ENCODE measurements around the gene TRAF5.
"Not testable (repeated sequence)": the region's sequence is repeated elsewhere in the genome, so short reads cannot be mapped to it uniquely, and the experiment has no call there.

Gene TRAF5

DNA sequence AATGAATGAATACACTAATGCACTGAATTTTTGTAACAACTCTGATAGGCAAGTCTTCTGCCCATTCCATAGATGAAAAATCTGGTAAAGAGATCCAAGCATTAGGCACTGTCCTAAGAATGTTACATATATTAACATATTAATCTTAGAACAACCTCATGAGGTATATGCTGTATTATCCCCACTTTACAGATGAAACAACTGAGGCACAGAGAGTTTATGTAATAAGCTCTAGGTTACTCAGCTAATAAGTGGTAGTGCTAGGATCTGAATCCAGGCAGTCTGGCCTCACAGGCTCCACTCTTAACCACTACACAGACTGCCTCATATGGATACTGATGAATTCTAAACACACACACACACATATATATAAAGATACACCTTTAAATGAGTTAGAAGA lies 52.8 kb downstream of the TRAF5 start:
- no peak for FAIRE-seq

DNA sequence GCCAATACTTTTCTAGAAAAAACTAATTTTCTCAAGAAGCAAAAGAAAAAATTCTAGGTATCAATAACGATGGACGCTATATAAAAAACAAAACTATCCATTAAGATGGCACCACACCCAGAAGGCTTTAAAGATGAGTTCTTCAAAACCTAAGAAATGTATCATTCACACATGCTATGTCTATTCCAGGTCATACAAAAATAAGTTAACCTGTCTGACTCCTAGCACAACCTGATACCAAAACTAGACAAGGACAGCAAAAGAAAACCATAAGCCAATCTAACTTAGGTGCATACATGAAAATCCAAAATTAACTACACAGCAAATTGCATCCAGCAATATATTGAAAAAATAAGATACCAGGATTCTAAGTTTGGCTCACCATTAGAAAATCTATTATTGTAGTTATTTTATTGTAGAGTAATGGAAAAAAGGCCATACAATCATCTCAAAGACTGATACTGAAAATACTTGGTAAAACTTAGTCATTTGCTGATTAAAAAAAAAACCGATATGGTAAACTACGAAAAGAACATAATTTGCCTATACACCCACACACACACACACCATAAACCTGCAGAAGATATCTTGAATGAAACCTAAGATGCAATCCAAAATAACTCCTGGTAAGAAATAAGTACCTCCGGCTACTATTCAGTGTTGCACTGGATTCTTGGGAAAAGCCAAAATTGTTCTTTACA lies 55.0 kb downstream of the TRAF5 start:
- FAIRE-seq = peak; percentile 61

DNA sequence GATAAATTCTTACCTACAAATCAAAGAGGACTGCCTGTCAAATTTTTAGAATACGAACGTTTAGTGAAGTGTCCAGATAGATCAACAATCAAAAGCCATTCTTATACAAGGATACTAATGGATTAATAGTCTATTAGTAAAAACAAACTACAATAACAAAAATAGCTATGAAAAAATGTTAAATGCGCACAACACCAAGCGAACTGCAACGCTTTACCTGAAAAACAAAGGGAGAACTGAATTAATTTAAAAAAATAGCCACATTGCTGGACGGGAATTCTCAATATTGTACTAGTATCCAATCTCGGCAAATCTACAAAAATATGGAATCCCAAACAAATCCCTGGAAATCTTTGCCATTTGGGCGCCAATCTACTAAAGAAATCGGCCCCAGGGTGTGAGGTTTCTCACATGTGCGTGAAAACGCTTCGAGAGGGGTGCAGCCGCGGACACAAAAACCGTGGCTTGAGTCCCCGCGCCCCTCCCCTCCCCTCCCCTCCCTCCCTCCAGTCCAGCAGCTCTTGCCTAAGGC lies 55.6 kb downstream of the TRAF5 start:
- FAIRE-seq = peak; percentile 5

DNA sequence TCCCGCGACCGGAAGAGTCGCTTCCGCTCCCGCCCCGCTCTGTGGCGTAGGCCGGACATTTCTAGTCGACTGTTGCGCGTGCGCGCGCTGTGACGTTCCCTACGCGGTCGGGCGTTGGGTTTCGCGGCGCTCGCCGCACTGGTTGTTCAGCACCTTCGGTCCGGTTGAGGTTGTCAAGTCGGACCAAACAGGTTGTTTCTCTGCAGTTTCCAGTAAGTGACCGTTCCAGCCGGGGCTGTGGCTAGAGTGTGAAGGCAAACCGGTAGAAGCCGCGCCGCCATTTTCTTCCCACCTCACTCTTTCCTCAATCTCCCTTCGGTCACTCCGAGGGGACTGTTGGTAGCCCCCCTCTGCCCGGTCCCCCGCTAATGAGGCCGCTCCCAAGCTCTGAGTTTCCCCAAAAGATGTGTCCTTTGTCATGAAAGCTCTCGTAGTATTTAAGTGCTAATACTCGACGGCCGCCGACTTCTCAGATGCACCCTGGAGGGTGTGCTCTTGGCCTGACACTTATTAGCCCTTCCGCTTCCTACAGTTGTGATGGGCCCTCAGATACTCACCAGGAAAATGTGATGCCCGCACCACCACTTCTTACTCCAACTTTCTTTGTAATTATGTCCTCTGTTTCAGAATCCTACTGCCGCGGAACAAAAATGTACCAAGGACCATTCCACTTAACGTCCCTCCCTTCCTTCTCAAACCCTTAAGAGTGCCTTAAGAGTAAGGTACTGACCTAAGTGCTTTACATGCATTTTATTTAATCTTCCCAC lies 56.3 kb downstream of the TRAF5 start:
- peak; percentile 72 for FAIRE-seq

DNA sequence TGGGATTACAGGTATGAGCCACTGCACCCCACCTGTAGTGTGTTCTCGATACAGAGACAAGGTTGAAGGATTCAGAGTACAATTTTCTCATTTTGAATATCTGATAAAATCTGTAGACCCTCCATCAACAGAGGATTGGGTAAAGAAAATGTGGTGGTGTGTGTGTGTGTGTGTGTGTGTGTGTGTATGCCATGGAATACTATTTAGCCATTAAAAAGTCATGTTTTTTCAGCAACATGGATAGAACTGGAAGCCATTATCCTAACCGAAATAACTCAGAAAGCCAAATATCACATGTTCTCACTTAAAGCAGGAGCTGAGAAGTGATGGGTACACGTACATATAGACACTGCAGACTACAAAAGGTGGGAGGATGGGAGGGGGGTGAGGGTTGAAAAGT lies 57.9 kb downstream of the TRAF5 start:
- FAIRE-seq = no peak

DNA sequence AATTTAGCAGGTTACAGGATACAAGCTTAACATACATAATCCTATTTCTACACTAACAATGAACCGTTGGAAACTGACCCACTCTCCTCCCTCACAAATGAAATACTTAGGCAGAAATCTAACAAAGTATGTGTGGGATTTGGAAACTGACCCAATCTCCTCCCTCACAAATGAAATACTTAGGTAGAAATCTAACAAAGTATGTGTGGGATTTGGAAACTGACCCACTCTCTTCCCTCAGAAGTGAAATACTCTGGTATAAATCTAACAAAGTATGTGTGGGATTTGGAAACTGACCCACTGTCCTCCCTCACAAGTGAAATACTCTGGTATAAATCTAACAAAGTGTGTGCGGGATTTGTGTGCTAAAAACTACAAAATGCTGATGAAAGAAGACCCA lies 60.3 kb downstream of the TRAF5 start:
- no peak for FAIRE-seq

DNA sequence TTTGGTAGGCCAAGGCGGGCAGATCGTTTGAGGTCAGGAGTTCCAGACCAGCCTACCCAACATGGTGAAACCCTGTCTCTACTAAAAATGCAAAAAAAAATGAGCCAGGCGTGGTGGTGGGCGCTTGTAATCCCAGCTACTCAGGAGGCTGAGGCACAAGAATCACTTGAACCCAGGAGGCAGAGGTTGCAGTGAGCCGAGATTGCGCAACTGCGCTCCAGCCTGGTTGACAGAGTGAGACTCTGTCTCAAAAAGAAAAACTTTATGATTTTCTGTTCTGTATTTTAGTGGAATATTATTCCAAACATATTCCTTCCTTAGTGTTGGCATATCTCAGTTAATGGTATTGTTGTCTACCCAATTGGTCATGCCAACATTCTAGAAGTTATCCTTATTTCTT lies 64.2 kb downstream of the TRAF5 start:
- FAIRE-seq = not testable (repeated sequence)

DNA sequence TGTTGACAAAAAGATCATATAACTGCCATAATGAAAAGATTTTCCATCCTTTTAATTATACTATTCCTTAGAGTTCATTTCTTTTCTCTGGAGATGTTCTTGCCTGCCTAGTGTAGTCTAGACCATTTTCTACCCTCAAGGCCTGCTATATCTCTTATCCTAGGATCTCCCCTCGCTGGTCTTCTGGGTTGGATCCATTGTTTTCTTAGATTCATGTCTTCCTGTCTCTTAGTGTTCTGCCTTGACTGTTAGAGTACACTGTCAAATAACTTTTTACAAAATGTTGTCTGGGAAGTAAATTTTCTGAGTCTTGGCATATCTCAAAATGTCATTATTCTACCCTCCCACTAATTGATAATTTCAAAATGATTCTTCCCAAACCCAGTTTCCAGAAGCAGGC lies 66.6 kb downstream of the TRAF5 start:
- no peak for FAIRE-seq

DNA sequence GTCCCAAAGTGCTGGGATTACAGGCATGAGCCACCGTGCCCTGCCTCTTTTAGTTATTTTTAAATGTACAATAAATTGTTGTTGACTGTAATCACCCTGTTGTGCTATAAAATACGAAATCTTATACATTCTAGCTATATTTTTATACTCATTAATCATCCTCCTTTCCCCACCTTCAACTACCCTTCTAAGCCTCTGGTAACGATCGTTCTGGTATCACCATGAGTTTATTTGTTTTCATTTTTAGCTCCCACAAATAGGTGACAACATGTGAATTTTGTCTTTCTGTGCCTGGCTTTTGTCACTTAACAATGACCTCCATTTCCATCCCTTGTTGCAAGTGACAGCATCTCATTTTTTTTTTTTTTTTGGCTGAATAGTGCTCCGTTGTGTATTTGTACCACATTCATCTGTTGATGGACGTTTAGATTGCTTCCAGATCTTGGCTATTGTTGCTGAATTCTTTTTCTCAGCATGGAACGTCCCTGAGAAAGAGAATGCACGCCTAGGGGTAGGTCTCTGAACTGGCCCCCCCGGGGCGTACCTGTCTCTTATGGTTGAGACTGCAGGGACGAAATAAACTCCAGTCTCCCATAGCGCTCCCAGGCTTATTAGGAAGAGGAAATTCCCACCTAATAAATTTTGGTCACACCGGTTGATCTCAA lies 71.8 kb downstream of the TRAF5 start:
- not testable (repeated sequence) for FAIRE-seq

DNA sequence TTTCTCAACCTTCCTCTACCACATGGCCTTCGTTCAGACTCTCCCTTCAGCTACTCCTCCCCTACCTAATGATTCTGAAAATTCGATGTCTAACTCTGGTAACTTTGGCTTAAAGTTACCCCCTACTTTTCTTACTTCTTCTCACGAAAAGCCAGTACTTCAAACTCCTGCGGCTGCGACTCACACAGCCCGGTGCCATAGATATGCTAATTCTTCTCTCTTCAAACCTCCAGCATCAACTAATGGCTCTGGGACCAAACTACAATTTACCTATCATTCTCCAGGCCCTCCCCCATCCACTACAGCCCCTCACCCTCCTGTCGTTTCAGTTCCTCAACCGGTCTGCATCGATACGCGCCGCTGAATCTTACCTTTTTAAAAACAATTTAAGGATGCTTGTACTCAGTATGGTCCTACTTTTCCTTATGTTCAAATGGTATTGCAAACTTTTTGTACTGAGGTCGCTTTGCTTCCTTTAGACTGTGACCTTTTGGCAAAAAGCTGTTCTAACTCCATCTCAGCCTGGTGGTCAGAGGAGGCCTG lies 73.3 kb downstream of the TRAF5 start:
- FAIRE-seq = not testable (repeated sequence)

DNA sequence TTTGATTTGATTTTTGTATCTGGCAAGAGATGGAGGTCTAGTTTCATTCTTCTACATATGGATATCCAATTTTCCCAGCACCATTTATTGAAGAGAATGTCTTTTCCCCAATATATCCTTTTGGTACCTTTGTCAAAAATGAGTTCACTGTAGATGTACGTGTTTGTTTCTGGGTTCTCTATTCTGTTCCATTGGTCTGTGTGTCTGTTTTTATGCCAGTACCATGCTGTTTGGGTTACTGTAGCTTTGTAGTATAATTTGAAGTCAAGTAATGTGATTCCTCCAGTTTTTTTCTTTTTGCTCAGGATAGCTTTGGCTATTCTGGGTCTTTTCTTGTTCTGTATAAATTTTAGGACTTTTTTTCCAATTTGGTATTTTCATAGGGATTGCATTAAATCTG lies 75.1 kb downstream of the TRAF5 start:
- not testable (repeated sequence) for FAIRE-seq

DNA sequence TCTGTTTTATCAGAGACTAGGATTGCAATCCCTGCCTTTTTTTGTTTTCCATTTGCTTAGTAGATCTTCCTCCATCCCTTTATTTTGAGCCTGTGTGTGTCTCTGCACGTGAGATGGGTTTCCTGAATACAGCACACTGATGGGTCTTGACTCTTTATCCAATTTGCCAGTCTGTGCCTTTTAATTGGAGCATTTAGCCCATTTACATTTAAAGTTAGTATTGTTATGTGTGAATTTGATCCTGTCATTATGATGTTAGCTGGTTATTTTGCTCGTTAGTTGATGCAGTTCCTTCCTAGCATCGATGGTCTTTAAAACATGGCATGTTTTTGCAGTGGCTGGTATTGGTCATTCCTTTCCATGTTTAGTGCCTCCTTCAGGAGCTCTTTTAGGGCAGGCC lies 79.5 kb downstream of the TRAF5 start:
- not testable (repeated sequence) for FAIRE-seq

DNA sequence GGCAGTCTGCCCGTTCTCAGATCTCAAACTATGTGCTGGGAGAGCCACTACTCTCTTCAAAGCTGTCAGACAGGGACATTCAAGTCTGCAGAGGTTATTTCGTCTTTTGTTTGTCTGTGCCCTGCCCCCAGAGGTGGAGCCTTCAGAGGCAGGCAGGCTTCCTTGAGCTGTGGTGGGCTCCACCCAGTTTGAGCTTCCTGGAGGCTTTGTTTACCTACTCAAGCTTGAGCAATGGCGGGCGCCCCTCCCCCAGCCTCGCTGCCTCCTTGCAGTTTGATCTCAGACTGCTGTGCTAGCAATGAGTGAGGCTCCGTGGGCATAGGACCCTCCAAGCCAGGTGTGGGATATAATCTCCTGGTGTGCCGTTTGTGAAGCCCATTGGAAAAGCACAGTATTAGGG lies 81.1 kb downstream of the TRAF5 start:
- not testable (repeated sequence) for FAIRE-seq

DNA sequence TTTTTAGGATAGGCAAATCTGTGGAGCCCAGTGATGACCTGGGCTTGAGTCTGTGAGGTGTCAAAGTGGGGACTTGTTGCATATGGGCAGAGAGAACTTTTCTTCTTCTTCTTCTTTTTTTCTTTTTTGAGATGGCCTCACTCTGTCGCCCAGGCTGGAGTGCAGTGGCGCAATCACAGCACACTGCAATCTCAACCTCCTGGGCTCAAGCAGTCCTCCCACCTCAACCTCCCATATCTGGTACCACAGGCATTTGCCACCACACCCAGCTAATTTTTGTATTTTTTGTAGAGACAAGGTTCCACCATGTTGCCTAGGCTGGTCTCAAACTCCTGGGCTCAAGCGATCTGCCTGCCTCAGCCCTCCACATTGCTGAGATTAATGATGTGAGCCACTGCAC lies 85.0 kb downstream of the TRAF5 start:
- no peak for FAIRE-seq

DNA sequence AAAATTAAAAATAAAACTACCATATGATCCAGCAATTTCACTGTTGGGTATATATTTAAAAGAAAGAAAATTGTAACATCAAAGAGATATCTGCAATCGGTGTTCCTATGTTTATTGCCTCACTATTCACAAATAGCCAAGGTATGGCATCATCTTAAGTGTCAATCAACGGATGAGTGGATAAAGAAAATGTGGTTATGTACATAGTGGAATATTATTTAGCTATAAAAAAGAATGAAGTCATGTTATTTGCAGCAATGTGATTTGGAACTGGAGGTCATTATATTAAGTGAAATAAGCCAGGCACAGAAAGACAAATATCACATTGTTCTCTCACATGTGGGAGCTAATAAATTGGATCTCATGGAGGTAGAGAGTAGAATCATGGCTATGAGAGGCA lies 89.1 kb downstream of the TRAF5 start:
- no peak for FAIRE-seq

DNA sequence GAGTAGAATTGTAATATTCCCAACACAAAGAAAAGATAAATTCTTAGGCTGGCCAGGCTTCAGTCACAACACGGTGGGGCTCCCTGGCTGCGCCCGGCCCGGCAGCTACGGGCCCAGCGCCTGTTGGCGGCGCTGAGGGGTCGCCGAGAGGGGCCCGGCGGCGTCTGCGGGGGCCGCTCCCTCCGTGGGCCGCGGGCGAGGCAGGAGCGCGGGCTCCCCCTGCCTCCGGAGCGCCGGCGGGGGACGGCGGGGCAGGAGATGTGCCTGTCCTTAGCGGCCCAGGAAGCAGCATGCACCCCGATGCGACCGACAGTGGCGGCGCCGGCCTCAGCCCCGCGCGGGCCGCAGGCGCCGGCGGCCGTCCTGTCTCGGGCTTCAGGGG lies 89.6 kb downstream of the TRAF5 start:
- not testable (repeated sequence) for FAIRE-seq

DNA sequence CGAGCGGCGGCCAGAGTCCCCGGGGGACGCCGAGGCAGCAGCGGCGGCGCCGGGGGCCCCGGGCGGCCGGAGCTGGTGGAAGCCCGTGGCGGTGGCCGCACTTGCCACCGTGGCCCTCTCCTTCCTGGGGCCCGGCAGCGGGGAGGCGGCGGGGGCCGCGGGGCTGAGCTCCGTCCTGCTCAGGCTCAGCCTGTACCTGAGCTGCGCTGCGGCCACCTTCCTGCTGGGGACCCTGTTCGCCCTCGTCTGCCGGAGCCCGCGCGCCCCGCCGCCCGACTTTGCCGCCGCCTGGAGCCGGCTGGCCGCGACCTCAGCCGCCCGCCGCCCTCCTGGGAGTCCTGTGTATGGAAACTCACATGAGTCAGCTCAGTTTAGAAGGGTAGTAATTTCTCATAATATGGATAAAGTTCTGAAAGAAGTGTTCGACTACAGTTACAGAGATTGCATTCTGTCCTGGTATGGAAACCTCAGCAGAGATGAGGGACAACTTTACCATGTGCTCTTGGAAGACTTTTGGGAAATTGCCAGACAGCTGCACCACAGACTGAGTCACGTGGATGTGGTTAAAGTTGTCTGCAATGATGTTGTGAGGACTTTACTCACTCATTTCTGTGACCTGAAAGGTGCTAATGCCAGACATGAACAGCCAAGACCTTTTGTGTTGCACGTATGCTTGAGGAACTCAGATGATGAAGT lies 90.1 kb downstream of the TRAF5 start:
- peak; percentile 94 for FAIRE-seq

DNA sequence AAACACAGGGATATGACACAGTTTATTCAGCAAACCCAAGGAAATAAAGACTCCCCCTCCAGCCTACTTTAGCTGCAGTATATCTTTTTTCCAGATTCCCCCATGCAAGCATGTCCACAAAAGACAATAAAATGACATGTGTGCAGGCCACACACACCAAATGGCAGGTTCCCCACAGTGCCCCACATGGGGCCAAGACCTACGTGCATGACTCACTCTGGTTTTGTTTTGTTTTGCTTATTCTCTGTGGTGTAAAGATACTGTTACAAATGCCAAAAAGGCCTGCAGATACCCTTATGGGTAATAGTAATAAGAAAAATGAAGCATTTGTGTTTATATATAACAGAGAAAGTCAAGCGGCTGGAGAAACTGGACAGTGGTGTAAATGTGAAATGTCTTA lies 93.8 kb downstream of the TRAF5 start:
- FAIRE-seq = no peak

DNA sequence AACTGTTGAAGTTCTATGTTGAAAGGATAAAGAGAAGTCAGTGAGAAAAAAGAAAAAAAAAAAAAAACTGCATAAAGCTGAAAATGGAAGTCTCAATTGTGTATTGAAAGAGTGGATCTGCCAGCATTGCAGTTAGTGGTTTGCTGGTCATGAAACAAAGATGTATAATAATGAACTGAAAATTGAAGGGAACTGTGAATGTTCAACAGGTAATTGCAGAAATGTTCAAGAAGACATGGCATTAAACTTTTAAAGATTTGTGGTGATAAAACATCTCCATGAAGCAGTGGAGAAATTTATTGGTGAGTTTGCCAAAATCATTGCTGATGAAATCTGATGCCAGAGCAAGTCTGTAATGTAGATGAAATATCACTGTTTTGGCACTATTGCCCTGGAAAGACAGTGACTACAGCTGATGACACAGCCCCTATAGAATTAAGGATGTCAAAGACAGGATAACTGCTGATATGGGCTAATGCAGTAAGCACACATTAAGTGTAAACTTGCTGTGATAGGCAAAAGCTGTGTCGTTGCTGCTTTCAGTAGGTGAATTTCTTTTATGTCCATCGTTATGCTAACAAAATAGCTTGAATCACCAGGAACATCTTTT lies 94.3 kb downstream of the TRAF5 start:
- no peak for FAIRE-seq

DNA sequence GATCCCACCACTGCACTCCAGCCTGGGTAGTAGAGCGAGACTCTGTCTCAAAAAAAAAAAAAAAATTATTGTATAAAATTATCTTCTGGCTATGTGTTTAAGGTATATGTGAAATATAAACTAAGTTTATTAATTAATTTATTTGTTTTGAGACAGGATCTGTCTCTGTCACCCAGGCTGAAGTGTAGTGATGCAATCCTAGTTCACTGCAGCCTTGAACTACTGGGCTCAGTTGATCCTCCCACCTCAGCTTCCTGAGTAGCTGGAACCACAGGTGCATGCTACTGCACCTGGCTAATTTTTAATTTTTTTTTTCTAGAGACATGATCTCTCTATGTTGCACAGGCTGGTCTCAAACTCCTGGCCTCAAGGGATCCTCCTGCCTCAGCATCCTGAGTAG lies 97.4 kb downstream of the TRAF5 start:
- FAIRE-seq = no peak
